ENCODE results near the gene BEST4. TPM values are rescaled to one million over a fixed set of nuclear protein-coding genes. Genes with fewer than 3 reads are reported as not detected.
A peak's percentile ranks its signal among the peaks of the same experiment; 100 is the strongest.

BEST4 gene
- total and polyA plus RNA-seq, 2 of the 13 experiments (the other 11 are each of a cell fraction or from before 2014, with no cell fraction given), result 0.77 to 1.4 TPM

DNA sequence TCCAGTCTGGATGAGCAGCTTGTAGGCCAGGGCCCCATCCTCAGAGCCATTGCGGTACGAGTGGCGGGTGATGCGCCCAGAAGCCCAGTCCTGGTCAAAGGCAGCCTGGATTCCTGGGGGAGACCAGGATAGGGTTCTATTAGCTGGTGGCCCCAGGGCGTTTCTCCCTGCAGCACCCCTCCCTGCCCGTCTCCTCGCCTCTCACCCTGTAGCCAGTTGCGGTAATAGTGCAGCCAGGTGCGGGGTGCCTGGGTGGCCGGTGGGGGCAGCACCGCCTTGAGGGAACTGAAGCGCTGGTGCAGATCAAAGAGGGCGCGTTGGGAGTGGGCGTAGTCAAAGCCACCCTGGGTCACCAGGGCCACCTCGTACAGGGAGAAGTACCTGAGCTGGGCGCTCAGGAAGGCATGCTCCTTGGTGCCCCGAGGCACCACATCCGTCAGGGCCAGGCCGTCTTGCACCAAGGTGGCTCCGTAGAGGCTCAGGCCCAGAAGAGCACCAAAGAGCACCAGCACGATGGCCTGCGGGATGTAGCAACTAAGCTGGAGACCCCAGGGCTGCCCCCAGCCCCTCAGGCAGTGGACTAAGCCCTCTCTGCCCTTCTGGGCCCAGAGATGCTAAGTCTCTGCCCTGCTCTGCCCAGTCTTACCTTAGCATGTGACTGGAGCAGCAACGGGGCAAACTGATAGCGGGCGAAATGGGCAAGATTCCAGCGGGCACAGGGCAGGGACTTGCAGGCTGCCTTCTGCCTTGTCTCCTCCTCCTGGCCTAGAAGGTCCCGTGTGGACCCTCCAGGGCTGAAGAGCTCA, 39.4 kb upstream of the BEST4 start (continued):
- TF ChIP-seq ZNF33A (CRISPR knock-in tag; IDR thresholded peaks at IDR 0.05; ENCODE audit: borderline replicate concordance) (no peak), ZNF589 (CRISPR knock-in tag; conservative IDR thresholded peaks at IDR 0.05) (no peak), ZNF614 (CRISPR knock-in tag; IDR thresholded peaks at IDR 0.05; ENCODE audit: borderline replicate concordance) (peak; percentile 61; the same call in 1 of the 2 replicates), ZNF382 (CRISPR knock-in tag; IDR thresholded peaks at IDR 0.05; ENCODE audit: borderline replicate concordance) (no peak), SIX4 (CRISPR knock-in tag; IDR thresholded peaks at IDR 0.05) (0 out of 2 replicates have a peak, but pooled peaks have one; percentile 31), SAFB2 (CRISPR knock-in tag; IDR thresholded peaks at IDR 0.05; ENCODE audit: borderline replicate concordance, low read depth) (no peak), ZNF160 (CRISPR knock-in tag; IDR thresholded peaks at IDR 0.05) (peak; percentile 33; the same call in 1 of the 2 replicates), MYNN (CRISPR knock-in tag; IDR thresholded peaks at IDR 0.05; ENCODE audit: low read depth) (0 out of 2 replicates have a peak, but pooled peaks have one; percentile 23), TAF1 (CRISPR knock-in tag; IDR thresholded peaks at IDR 0.05) (peak; percentile 47; the same call in 1 of the 2 replicates), SAP130 (CRISPR knock-in tag; IDR thresholded peaks at IDR 0.05; ENCODE audit: low read depth) (peak; percentile 77; the same call in 1 of the 2 replicates), TBL1XR1 (IDR thresholded peaks at IDR 0.05; ENCODE audit: borderline replicate concordance, low read length, partially characterized antibody) (no peak), GATAD2A (CRISPR knock-in tag; IDR thresholded peaks at IDR 0.05) (peak; percentile 74), LBX2 (CRISPR knock-in tag; IDR thresholded peaks at IDR 0.05; ENCODE audit: borderline replicate concordance) (0 out of 2 replicates have a peak, but pooled peaks have one; percentile 29), RXRB (CRISPR knock-in tag; IDR thresholded peaks at IDR 0.05; ENCODE audit: borderline replicate concordance) (peak; percentile 71; the same call in 1 of the 2 replicates)
- TF ChIP-seq, protein P1, sequence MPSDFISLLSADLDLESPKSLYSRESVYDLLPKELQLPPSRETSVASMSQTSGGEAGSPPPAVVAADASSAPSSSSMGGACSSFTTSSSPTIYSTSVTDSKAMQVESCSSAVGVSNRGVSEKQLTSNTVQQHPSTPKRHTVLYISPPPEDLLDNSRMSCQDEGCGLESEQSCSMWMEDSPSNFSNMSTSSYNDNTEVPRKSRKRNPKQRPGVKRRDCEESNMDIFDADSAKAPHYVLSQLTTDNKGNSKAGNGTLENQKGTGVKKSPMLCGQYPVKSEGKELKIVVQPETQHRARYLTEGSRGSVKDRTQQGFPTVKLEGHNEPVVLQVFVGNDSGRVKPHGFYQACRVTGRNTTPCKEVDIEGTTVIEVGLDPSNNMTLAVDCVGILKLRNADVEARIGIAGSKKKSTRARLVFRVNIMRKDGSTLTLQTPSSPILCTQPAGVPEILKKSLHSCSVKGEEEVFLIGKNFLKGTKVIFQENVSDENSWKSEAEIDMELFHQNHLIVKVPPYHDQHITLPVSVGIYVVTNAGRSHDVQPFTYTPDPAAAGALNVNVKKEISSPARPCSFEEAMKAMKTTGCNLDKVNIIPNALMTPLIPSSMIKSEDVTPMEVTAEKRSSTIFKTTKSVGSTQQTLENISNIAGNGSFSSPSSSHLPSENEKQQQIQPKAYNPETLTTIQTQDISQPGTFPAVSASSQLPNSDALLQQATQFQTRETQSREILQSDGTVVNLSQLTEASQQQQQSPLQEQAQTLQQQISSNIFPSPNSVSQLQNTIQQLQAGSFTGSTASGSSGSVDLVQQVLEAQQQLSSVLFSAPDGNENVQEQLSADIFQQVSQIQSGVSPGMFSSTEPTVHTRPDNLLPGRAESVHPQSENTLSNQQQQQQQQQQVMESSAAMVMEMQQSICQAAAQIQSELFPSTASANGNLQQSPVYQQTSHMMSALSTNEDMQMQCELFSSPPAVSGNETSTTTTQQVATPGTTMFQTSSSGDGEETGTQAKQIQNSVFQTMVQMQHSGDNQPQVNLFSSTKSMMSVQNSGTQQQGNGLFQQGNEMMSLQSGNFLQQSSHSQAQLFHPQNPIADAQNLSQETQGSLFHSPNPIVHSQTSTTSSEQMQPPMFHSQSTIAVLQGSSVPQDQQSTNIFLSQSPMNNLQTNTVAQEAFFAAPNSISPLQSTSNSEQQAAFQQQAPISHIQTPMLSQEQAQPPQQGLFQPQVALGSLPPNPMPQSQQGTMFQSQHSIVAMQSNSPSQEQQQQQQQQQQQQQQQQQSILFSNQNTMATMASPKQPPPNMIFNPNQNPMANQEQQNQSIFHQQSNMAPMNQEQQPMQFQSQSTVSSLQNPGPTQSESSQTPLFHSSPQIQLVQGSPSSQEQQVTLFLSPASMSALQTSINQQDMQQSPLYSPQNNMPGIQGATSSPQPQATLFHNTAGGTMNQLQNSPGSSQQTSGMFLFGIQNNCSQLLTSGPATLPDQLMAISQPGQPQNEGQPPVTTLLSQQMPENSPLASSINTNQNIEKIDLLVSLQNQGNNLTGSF (CRISPR knock-in tag; IDR thresholded peaks at IDR 0.05), result no peak
- TF ChIP-seq, protein P2, sequence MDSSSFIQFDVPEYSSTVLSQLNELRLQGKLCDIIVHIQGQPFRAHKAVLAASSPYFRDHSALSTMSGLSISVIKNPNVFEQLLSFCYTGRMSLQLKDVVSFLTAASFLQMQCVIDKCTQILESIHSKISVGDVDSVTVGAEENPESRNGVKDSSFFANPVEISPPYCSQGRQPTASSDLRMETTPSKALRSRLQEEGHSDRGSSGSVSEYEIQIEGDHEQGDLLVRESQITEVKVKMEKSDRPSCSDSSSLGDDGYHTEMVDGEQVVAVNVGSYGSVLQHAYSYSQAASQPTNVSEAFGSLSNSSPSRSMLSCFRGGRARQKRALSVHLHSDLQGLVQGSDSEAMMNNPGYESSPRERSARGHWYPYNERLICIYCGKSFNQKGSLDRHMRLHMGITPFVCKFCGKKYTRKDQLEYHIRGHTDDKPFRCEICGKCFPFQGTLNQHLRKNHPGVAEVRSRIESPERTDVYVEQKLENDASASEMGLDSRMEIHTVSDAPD (CRISPR knock-in tag; IDR thresholded peaks at IDR 0.05), result no peak
- TF ChIP-seq, protein P3, sequence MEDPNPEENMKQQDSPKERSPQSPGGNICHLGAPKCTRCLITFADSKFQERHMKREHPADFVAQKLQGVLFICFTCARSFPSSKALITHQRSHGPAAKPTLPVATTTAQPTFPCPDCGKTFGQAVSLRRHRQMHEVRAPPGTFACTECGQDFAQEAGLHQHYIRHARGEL (CRISPR knock-in tag; IDR thresholded peaks at IDR 0.05), result no peak
- TF ChIP-seq, protein P4, sequence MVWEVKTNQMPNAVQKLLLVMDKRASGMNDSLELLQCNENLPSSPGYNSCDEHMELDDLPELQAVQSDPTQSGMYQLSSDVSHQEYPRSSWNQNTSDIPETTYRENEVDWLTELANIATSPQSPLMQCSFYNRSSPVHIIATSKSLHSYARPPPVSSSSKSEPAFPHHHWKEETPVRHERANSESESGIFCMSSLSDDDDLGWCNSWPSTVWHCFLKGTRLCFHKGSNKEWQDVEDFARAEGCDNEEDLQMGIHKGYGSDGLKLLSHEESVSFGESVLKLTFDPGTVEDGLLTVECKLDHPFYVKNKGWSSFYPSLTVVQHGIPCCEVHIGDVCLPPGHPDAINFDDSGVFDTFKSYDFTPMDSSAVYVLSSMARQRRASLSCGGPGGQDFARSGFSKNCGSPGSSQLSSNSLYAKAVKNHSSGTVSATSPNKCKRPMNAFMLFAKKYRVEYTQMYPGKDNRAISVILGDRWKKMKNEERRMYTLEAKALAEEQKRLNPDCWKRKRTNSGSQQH (CRISPR knock-in tag; IDR thresholded peaks at IDR 0.05; ENCODE audit: low read depth), result no peak
- TF ChIP-seq, protein P5, sequence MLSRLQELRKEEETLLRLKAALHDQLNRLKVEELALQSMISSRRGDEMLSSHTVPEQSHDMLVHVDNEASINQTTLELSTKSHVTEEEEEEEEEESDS (CRISPR knock-in tag; IDR thresholded peaks at IDR 0.05; ENCODE audit: borderline replicate concordance), result no peak

Data from HepG2 (cell line).